ENCODE data around the gene CAV1.
"Not testable (repeated sequence)": the region's sequence is repeated elsewhere in the genome, so short reads cannot be mapped to it uniquely, and the experiment has no call there.

CAV1 gene

GRCh38 chr7:116524609-116525297 is at the start of gene CAV1:
Gene CAV1 (plus strand): TSS chr7:116525036. CDS start chr7:116525063, 27 bp downstream.
- no peak for DNase-seq

GRCh38 chr7:116477625-116478024 is 47.2 kb upstream of the CAV1 start:
- no peak for DNase-seq

GRCh38 chr7:116478834-116479233 is 46.0 kb upstream of the CAV1 start:
- DNase-seq = no peak

- no peak for DNase-seq
These were observed 41.4 kb upstream of the CAV1 start for GRCh38 chr7:116483271-116483942.

GRCh38 chr7:116484389-116484788 is 40.4 kb upstream of the CAV1 start:
- DNase-seq = not testable (repeated sequence)

GRCh38 chr7:116487907-116488521 is 36.8 kb upstream of the CAV1 start:
- no peak for DNase-seq

GRCh38 chr7:116490351-116490750 is 34.5 kb upstream of the CAV1 start:
- DNase-seq = no peak

GRCh38 chr7:116491887-116492653 is 32.8 kb upstream of the CAV1 start:
- no peak for DNase-seq

GRCh38 chr7:116492654-116493109 is 32.2 kb upstream of the CAV1 start:
- DNase-seq = no peak

GRCh38 chr7:116493449-116493848 is 31.4 kb upstream of the CAV1 start:
- no peak for DNase-seq

- no peak for DNase-seq
These were observed 30.4 kb upstream of the CAV1 start for GRCh38 chr7:116494472-116494871.

GRCh38 chr7:116495736-116496135 is 29.1 kb upstream of the CAV1 start:
- DNase-seq = no peak

- DNase-seq = no peak
These were observed 28.2 kb upstream of the CAV1 start for GRCh38 chr7:116496653-116497052.

- DNase-seq = no peak
These were observed 27.1 kb upstream of the CAV1 start for GRCh38 chr7:116497708-116498107.

GRCh38 chr7:116499168-116500077 is 25.4 kb upstream of the CAV1 start, which contains the start of gene CAV2:
Gene CAV2 (plus strand): TSS chr7:116499738. CDS start chr7:116499782, 44 bp downstream.
- no peak for DNase-seq

- DNase-seq = no peak
These were observed 24.6 kb upstream of the CAV1 start for GRCh38 chr7:116500078-116500853.

- no peak for DNase-seq
These were observed 23.2 kb upstream of the CAV1 start for GRCh38 chr7:116501425-116502167.

- DNase-seq = no peak
These were observed 22.4 kb upstream of the CAV1 start for GRCh38 chr7:116502201-116503096.

- DNase-seq = no peak
These were observed 21.0 kb upstream of the CAV1 start for GRCh38 chr7:116503835-116504234.
